ENCODE data around the gene SLC16A12. TPM values are rescaled to one million over a fixed set of nuclear protein-coding genes. Genes with fewer than 3 reads are reported as not detected.

SLC16A12 gene
- total and polyA plus RNA-seq, 2 of the 8 experiments (the other 6 are each of a cell fraction or from before 2014, with no cell fraction given), result 1.6 to 1.9 TPM

DNA sequence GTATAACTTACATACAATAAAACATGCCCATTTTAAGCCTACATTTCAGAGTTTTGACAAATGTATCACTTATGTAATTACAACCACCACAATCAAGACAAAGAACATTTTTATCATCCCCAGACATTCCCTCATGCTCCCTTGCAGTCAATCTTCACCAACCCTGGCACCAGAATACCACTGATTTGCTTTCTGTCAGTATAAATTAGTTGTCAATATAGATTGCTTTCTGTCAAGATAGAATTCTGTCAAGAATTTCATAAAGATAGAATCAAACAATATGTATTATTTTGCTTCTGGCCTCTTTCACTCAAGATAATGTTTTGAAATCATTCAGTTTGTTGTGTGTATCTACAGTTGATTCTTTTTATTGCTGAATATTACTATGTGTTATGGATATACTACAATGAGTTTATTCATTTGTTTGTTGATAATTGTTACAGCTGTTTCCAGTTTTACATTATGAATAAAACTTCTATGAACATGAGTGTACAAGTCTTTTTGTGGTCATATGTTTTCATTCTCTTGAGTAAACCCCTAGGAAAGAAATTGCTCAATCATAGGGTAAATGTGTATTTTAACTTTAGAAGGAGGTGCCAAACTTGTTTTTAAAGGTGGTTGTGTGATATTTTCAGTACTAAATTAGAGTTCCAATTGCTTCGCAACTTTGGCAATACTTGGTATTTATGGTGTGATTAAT lies 64.1 kb downstream of the SLC16A12 start:
- no peak overlapping the region for H3K4ac ChIP-seq (replicated peaks; ENCODE audit: insufficient read length, low read depth, low read length)
- no peak overlapping the region for H2AK5ac ChIP-seq (ENCODE audit: low read depth, low read length)
- H2BK12ac ChIP-seq (ENCODE audit: low read depth, low read length), result no peak overlapping the region
- no peak overlapping the region for H3K23ac ChIP-seq (ENCODE audit: insufficient read length)
- H2BK5ac ChIP-seq (ENCODE audit: low read depth, low read length), result no peak overlapping the region
- H3K18ac ChIP-seq (ENCODE audit: extremely low read depth, low read length), result no peak overlapping the region
- no peak overlapping the region for H4K5ac ChIP-seq (ENCODE audit: insufficient read length, low read depth, low read length)
- H3K79me1 ChIP-seq (ENCODE audit: low read depth, low read length), result no peaks in the 10 kb centered on the region
- ChIA-PET POLR2A (ENCODE audit: partially characterized antibody) (no interaction called here), CTCF (ENCODE audit: partially characterized antibody) (no interaction called here)
- H2BK15ac ChIP-seq (ENCODE audit: low read length), result no peak overlapping the region
- no peak overlapping the region for H3K9ac ChIP-seq (replicated peaks in 1 of 4; ENCODE audit: extremely low read depth in 1 of 4, low read depth in 3 of 4, low read length in 3 of 4)
- no peak overlapping the region for H3K14ac ChIP-seq (ENCODE audit: insufficient read length)
- H3K4me3 ChIP-seq (ENCODE audit: extremely low read depth in 1 of 4, insufficient read depth in 2 of 4, low read depth in 3 of 4, low read length in 4 of 4), result no peak overlapping the region
- H2AFZ ChIP-seq (ENCODE audit: low read length), result no peak overlapping the region
- no peaks in the 10 kb centered on the region for H3K9me3 ChIP-seq (ENCODE audit: insufficient read depth in 2 of 2, low read depth in 1 of 2, low read length in 1 of 2)
- no peak overlapping the region for H3K56ac ChIP-seq (replicated peaks; ENCODE audit: insufficient read length, low read depth, low read length)
- FAIRE-seq, result no peak
- H4K20me1 ChIP-seq (replicated peaks in 1 of 2; ENCODE audit: control insufficient read depth in 1 of 2, insufficient read depth in 2 of 2, low read length in 2 of 2), result no peaks in the 10 kb centered on the region
- 88% methylated on average over 1 of the region's 1 CpG; no CpG with 5 or more reads in 1 of the 2 experiments for WGBS, 2 experiments (ENCODE audit: extremely low coverage in 1 of 2, insufficient coverage in 1 of 2, insufficient read length in 1 of 2, insufficient replicate concordance in 2 of 2, low coverage in 1 of 2, low lambda C conversion rate in 2 of 2, missing lambda C conversion rate in 1 of 2)
- H4K8ac ChIP-seq (ENCODE audit: extremely low read depth, insufficient read depth, low read length), result no peak overlapping the region
- H3K4me2 ChIP-seq (ENCODE audit: insufficient read depth in 1 of 2, low read depth in 2 of 2, low read length in 2 of 2), result no peak overlapping the region
- DNase-seq (ENCODE audit: low read depth in 1 of 2, low spot score in 2 of 2), result no peak
- no peaks in the 10 kb centered on the region for H3K23me2 ChIP-seq (ENCODE audit: low read depth, low read length)
- peaks cover 0 to 3% (median 0%) of the 10 kb centered on the region in 4 experiments; a peak in 2 of 7 replicates for H3K4me1 ChIP-seq (replicated peaks in 1 of 4; ENCODE audit: control insufficient read depth in 3 of 4, insufficient read depth in 4 of 4, low read length in 3 of 4)
- no peaks in the 10 kb centered on the region for H3K36me3 ChIP-seq (ENCODE audit: control insufficient read depth in 2 of 4, insufficient read depth in 4 of 4, low read length in 3 of 4)
- H3K27ac ChIP-seq (ENCODE audit: low read depth, low read length), result no peak overlapping the region
- H3K27me3 ChIP-seq (replicated peaks in 1 of 4; ENCODE audit: control insufficient read depth in 3 of 4, extremely low read depth in 1 of 4, insufficient read depth in 3 of 4, low read length in 3 of 4), result no peaks in the 10 kb centered on the region
- H4K91ac ChIP-seq (replicated peaks; ENCODE audit: insufficient read length, low read length), result no peak overlapping the region
- H3K79me2 ChIP-seq (ENCODE audit: control insufficient read depth in 1 of 2, insufficient read depth in 2 of 2, low read length in 2 of 2), result no peaks in the 10 kb centered on the region
- H2BK20ac ChIP-seq (ENCODE audit: low read length), result no peak overlapping the region
- H2BK120ac ChIP-seq (replicated peaks; ENCODE audit: low read depth, low read length), result no peak overlapping the region
- TF ChIP-seq HDAC6 (IDR thresholded peaks at IDR 0.05; ENCODE audit: low read depth, low read length), result no peak
- TF ChIP-seq CBX8 (IDR thresholded peaks at IDR 0.05; ENCODE audit: borderline replicate concordance, low read depth, low read length), result no peak
- TF ChIP-seq TAF1 (IDR thresholded peaks at IDR 0.05; ENCODE audit: low read depth, low read length), result no peak
- no peak for TF ChIP-seq RFX5 (IDR thresholded peaks at IDR 0.05; ENCODE audit: borderline replicate concordance, low read depth, low read length)
- TF ChIP-seq HDAC2 (IDR thresholded peaks at IDR 0.05; ENCODE audit: borderline replicate concordance in 1 of 2, low read depth in 2 of 2, low read length in 2 of 2), result no peak
- no peak for TF ChIP-seq JUN (IDR thresholded peaks at IDR 0.05; ENCODE audit: low read depth, low read length)
- TF ChIP-seq POLR2AphosphoS5 (IDR thresholded peaks at IDR 0.05; ENCODE audit: low read depth, low read length), result no peak
- TF ChIP-seq SAP30 (IDR thresholded peaks at IDR 0.05; ENCODE audit: insufficient read depth, insufficient replicate concordance, low read length), result no peak
- TF ChIP-seq BCL11A (IDR thresholded peaks at IDR 0.05; ENCODE audit: low read depth in 2 of 2, low read length in 2 of 2), result no peak
- no peak for TF ChIP-seq GABPA (IDR thresholded peaks at IDR 0.05; ENCODE audit: borderline replicate concordance, insufficient read depth, low read length)
- no peak for TF ChIP-seq TBP (IDR thresholded peaks at IDR 0.05; ENCODE audit: low read depth, low read length)
- TF ChIP-seq EP300 (IDR thresholded peaks at IDR 0.05; ENCODE audit: borderline replicate concordance in 1 of 2, low read depth in 2 of 2, low read length in 2 of 2), result no peak
- no peak for TF ChIP-seq BACH1 (IDR thresholded peaks at IDR 0.05; ENCODE audit: low read length)

Data from H1 (cell line).